SKM-1 (cell line): ENCODE data around the gene ADORA1.
A peak's percentile ranks its signal among the peaks of the same experiment; 100 is the strongest.

Experiments
- DNase-seq: peaks from one replicate; lab custom pipeline; 2025; ENCODE audit not compliant: unreplicated experiment; lab: John Stamatoyannopoulos, UW

ADORA1 gene

GRCh38 chr1:203153989-203154821 is 26.7 kb downstream of the ADORA1 start:
- no peak for DNase-seq

GRCh38 chr1:203156280-203156679 is 28.8 kb downstream of the ADORA1 start:
- DNase-seq = no peak

GRCh38 chr1:203158423-203158822 is 30.9 kb downstream of the ADORA1 start:
- DNase-seq = no peak

- DNase-seq = no peak
These were observed 31.6 kb downstream of the ADORA1 start for GRCh38 chr1:203158960-203159665.

- no peak for DNase-seq
These were observed 32.3 kb downstream of the ADORA1 start for GRCh38 chr1:203159844-203160243.

- no peak for DNase-seq
These were observed 33.6 kb downstream of the ADORA1 start for GRCh38 chr1:203161175-203161574.

GRCh38 chr1:203161703-203162102 is 34.2 kb downstream of the ADORA1 start:
- DNase-seq = no peak

- no peak for DNase-seq
These were observed 34.9 kb downstream of the ADORA1 start for GRCh38 chr1:203162403-203162802.

GRCh38 chr1:203163891-203164635 is 36.5 kb downstream of the ADORA1 start:
- DNase-seq = no peak

GRCh38 chr1:203165101-203165799 is 37.7 kb downstream of the ADORA1 start:
- no peak for DNase-seq

- no peak for DNase-seq
These were observed 38.3 kb downstream of the ADORA1 start for GRCh38 chr1:203165800-203166161.

GRCh38 chr1:203166192-203166940 is 38.8 kb downstream of the ADORA1 start:
- DNase-seq = peak; percentile 82

- DNase-seq = no peak
These were observed 39.7 kb downstream of the ADORA1 start for GRCh38 chr1:203167026-203167912.

GRCh38 chr1:203167913-203168200 is 40.3 kb downstream of the ADORA1 start:
- no peak for DNase-seq

- no peak for DNase-seq
These were observed 40.8 kb downstream of the ADORA1 start for GRCh38 chr1:203168256-203168786.

- no peak for DNase-seq
These were observed 41.5 kb downstream of the ADORA1 start for GRCh38 chr1:203168991-203169390.

- no peak for DNase-seq
These were observed 42.4 kb downstream of the ADORA1 start for GRCh38 chr1:203169770-203170520.

- DNase-seq = no peak
These were observed 43.3 kb downstream of the ADORA1 start for GRCh38 chr1:203170625-203171330.
